ENCODE measurements around the gene CALHM2.

DNA sequence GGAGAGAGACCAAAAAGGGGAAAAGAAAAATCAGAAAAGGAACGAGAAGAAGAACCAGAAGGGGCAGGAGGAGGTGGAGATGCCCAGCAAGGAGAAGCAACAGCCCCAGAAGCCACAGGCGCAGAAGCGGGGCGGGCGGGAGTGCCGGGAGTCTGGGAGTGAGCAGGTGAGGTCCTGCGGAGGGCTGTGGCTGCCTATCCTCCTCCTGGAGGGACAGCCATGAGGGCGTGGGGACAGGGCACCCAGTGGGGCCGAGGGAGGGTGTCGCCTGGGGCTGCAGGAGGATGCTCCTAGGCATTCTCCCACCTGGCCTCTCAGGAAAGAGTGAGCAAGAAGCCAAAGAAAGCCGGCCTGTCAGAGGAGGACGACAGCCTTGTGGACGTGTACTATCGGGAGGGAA lies 11.8 kb downstream of the CALHM2 start:
- no peak for TF ChIP-seq SNRNP70 (IDR thresholded peaks at IDR 0.05; ENCODE audit: low read depth, low read length)
- no peak for TF ChIP-seq POLR2A (IDR thresholded peaks at IDR 0.05; ENCODE audit: insufficient read depth in 1 of 2, low read depth in 2 of 2, low read length in 2 of 2)
- no peak for TF ChIP-seq RAD21 (CRISPR knock-in tag; IDR thresholded peaks at IDR 0.05)
- TF ChIP-seq, protein P1, sequence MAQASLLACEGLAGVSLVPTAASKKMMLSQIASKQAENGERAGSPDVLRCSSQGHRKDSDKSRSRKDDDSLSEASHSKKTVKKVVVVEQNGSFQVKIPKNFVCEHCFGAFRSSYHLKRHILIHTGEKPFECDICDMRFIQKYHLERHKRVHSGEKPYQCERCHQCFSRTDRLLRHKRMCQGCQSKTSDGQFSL (CRISPR knock-in tag; IDR thresholded peaks at IDR 0.05), result no peak
- TF ChIP-seq JUN (CRISPR knock-in tag; IDR thresholded peaks at IDR 0.05), result no peak
- TF ChIP-seq HNRNPLL (IDR thresholded peaks at IDR 0.05; ENCODE audit: low read depth, low read length, poor library complexity, severe bottlenecking), result no peak
- TF ChIP-seq, protein P2, sequence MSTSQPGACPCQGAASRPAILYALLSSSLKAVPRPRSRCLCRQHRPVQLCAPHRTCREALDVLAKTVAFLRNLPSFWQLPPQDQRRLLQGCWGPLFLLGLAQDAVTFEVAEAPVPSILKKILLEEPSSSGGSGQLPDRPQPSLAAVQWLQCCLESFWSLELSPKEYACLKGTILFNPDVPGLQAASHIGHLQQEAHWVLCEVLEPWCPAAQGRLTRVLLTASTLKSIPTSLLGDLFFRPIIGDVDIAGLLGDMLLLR (CRISPR knock-in tag; IDR thresholded peaks at IDR 0.05), result no peak
- no peak for TF ChIP-seq MBNL3 (CRISPR knock-in tag; conservative IDR thresholded peaks at IDR 0.05)
- TF ChIP-seq ZNF317 (CRISPR knock-in tag; IDR thresholded peaks at IDR 0.05), result no peak
- no peak for TF ChIP-seq ZNF607 (CRISPR knock-in tag; IDR thresholded peaks at IDR 0.05; ENCODE audit: borderline replicate concordance)
- TF ChIP-seq SOX6 (IDR thresholded peaks at IDR 0.05), result no peak
- TF ChIP-seq SOX6 (CRISPR knock-in tag; IDR thresholded peaks at IDR 0.05), result no peak
- TF ChIP-seq, protein P3, sequence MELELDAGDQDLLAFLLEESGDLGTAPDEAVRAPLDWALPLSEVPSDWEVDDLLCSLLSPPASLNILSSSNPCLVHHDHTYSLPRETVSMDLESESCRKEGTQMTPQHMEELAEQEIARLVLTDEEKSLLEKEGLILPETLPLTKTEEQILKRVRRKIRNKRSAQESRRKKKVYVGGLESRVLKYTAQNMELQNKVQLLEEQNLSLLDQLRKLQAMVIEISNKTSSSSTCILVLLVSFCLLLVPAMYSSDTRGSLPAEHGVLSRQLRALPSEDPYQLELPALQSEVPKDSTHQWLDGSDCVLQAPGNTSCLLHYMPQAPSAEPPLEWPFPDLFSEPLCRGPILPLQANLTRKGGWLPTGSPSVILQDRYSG (CRISPR knock-in tag; IDR thresholded peaks at IDR 0.05), result no peak
